GM13976 (cell line): Measurements from ENCODE around the gene HAUS1.
"Not testable (repeated sequence)": the region's sequence is repeated elsewhere in the genome, so short reads cannot be mapped to it uniquely, and the experiment has no call there.

Experiments used
- DNase-seq: peaks from one replicate; pipeline ENCODE4 v3.0.0; 2012; ENCODE audit warnings: low spot score
- in situ Hi-C: fragments of 300-500 bp; cut with MboI; formaldehyde crosslinking; loops from one replicate; pipeline ENCODE4 v1.12.0; 2022; ENCODE audit warnings: low sequenced_read_pairs, mixed read lengths, inconsistent platforms; ENCODE audit not compliant: unreplicated experiment
- TF ChIP-seq, protein P1 (sequence below): IDR thresholded peaks from 2 replicates; pipeline ENCODE4 v1.5.1; 2012; ENCODE audit warnings: borderline replicate concordance, mild to moderate bottlenecking; ENCODE audit not compliant: insufficient read depth; ENCODE audit errors: extremely low read depth, missing control alignments, control extremely low read depth

HAUS1 gene

DNA sequence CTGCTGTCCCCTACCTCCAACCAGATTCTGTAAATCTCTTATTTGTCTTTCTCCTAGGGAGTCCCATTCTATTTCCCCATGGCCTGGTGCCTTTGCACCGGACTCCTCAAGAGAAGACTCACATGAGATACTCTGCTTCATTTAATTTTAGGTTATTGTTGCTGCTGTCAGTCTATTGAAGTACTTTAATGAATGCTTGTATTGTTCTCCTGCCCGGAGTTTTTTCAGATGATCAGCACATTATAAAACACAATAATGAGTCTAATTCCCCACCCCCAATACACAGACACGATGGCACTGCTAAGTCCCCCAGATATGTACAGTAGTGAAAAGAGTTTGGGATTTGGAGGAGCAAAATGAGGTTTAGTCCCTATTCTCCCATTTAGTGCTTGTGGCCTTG lies 58.9 kb downstream of the HAUS1 start:
- in situ Hi-C loops, result loop anchor here (10.0 kb wide), 1 partner anchor 502 kb away; no protein-coding TSS in a partner anchor
- TF ChIP-seq, protein P1, sequence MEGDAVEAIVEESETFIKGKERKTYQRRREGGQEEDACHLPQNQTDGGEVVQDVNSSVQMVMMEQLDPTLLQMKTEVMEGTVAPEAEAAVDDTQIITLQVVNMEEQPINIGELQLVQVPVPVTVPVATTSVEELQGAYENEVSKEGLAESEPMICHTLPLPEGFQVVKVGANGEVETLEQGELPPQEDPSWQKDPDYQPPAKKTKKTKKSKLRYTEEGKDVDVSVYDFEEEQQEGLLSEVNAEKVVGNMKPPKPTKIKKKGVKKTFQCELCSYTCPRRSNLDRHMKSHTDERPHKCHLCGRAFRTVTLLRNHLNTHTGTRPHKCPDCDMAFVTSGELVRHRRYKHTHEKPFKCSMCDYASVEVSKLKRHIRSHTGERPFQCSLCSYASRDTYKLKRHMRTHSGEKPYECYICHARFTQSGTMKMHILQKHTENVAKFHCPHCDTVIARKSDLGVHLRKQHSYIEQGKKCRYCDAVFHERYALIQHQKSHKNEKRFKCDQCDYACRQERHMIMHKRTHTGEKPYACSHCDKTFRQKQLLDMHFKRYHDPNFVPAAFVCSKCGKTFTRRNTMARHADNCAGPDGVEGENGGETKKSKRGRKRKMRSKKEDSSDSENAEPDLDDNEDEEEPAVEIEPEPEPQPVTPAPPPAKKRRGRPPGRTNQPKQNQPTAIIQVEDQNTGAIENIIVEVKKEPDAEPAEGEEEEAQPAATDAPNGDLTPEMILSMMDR, result no peak

DNA sequence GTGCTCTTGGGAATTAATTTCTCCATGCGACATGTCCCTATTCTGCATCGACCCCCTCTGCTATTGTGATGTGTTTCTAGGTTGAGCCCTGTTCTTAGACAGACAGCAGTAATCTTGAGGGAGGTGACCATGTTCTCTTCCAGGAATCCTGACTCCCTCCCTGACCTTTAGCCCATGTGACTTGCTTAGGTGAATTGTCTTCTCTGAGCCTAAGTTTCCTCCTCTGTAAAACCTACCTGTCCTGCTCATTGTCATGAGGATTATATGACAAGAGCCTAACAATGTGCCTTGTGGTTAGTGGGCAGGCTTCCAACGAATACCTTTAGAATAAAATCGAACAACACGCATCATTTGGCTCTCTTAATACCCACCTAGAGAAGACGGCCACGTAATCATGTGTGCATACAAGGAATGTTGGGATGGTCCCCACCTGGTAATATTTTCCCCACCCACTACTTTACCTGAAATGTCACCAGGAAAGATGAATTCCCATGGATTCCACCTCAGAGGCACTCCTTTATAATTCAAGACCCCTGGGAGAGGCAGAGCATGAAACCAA lies 59.8 kb downstream of the HAUS1 start:
- TF ChIP-seq, protein P1, result no peak
- in situ Hi-C loops, result loop anchor here (10.0 kb wide), 1 partner anchor 501 kb away; no protein-coding TSS in a partner anchor
- DNase-seq, result no peak

More for the DNA sequence above, 58.9 kb downstream of the HAUS1 start:
- DNase-seq, result no peak

DNA sequence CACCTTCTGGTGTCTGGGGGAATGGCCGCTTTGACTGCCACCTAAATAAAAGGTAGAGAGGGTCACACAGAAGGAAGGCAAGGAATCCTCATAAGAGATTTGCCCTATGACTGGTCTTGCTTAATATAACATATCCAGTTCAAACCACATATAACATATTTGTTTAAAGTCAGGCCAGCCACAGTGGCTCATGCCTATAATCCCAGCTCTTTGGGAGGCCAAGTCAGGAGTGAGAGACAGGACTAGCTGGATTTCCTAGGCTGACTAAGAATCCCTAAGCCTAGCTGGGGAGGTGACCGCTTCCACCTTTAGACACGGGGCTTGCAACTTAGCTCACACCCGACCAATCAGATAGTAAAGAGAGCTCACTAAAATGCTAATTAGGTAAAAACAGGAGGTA lies 60.3 kb downstream of the HAUS1 start:
- in situ Hi-C loops, result loop anchor here (10.0 kb wide), 1 partner anchor 500 kb away; no protein-coding TSS in a partner anchor
- not testable (repeated sequence) for DNase-seq

DNA sequence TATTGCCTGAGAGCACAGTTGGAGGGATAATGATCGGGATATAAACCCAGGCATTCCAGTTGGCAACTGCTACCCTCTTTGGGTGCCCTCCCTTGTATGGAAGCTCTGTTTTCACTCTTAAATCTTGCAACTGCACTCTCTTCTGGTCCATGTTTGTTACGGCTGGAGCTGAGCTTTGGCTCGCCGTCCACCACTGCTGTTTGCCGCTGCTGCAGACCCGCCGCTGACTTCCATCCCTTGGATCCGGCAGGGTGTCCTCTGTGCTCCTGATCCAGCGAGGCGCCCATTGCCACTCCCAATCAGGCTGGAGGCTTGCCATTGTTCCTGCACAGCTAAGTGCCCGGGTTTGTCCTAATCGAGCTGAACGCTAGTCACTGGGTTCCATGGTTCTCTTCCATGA lies 60.7 kb downstream of the HAUS1 start:
- DNase-seq, result no peak
- in situ Hi-C loops, result loop anchor here (10.0 kb wide), 1 partner anchor 500 kb away; no protein-coding TSS in a partner anchor
- TF ChIP-seq, protein P1, result no peak

DNA sequence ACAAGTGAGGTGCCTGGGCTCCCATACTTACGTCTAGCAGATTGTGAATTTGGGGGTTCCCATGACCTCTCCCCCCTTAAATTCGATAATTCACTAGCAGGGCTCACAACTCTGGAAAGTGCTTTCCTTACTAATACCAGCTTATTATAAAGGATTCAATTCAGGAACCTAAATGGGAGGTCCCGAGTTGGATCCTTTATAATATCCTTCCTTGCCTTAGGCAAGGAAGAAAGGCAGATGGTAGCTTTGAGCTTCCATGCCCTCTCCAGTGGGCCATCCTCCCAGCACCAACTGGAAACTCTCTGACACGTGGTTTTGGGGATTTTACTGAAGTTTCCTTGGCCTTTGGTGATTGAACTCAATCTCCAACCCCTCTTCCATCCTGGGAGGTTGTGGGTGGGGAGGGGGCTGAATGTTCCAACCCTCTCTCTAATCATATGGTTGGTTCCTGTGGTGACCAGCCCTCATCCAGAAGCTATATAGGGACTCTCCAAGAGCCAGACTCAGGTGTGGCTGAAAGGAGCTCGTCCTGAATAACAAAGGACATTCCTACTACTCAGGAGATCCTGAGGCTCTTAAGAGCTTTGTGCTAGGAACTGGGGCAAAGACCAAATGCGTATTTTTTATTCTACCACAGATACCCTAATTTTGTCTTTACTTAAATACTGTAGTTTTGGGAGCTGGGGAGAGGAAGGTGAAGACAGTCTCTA lies 62.2 kb downstream of the HAUS1 start:
- no peak for DNase-seq
- in situ Hi-C loops, result loop anchor here (10.0 kb wide), 1 partner anchor 498 kb away; no protein-coding TSS in a partner anchor
- TF ChIP-seq, protein P1, result no peak

DNA sequence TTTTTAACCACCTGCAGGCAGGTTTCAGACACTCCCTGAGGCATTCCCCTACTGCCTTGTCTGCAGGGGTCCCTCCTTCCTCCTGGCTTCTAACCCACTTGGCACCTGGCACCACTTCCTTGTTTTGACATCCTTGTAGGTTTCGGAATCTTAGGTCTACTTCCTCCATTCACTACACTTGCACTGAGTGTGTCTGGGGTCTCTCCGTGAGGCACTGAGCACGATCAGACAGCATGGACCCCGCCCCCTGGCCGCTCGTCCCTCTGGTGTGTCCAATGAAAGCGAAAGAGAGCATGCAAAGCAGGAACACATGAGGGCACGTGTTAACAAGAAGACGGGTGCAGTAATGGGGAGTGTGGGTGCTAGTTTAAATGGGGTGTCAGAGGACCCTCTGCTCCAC lies 63.8 kb downstream of the HAUS1 start:
- DNase-seq, result peak; percentile 72
- in situ Hi-C loops, result loop anchor here (10.0 kb wide), 1 partner anchor 497 kb away; no protein-coding TSS in a partner anchor
- TF ChIP-seq, protein P1, result no peak

DNA sequence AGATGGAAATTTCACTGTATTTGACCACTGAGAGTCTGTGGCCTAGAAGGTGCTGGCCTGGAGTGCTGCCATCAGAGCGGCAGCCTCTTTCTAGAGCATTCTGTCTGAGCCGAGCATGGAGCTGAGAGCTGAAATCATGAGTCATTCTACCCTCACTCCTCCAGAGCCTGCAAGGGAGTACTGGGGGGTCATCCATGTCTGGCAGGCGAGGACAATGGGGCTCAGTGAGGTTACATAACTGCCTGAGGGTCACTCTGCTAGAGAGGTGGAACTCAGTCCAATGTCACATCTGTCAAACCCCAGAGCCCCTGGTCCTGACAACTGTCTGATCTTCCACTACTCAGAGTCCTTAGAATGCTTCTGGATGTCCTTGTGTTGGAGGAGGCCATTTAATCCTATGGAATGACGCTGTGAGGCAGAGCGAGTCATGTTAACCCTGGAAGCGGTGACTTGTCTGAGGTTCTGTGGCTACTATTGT lies 65.3 kb downstream of the HAUS1 start:
- in situ Hi-C loops, result loop anchor here (10.0 kb wide), 1 partner anchor 495 kb away; no protein-coding TSS in a partner anchor
- TF ChIP-seq, protein P1, result no peak
- DNase-seq, result no peak
